K562 (cell line): ENCODE data around the gene EFHC2. TPM values are rescaled to one million over a fixed set of nuclear protein-coding genes. Genes with fewer than 3 reads are reported as not detected.

Source experiments
- CBX5 ChIP-seq: IDR thresholded peaks from 2 replicates; pipeline ENCODE4 v1.6.1; 2014; ENCODE audit warnings: low read depth, borderline replicate concordance
- CCNT2 ChIP-seq: IDR thresholded peaks from 2 replicates; pipeline ENCODE4 v1.6.1; 2011; ENCODE audit warnings: borderline replicate concordance, low read depth, mild to moderate bottlenecking, moderate library complexity, mixed read lengths, low read length; ENCODE audit not compliant: insufficient read length; ENCODE audit errors: extremely low read depth
- DPF2 ChIP-seq: fragments of 450-650 bp; IDR thresholded peaks from 2 replicates; pipeline ENCODE4 v1.6.1; 2016
- EP300 ChIP-seq: IDR thresholded peaks from 2 replicates; pipeline ENCODE4 v1.6.1; 2012; ENCODE audit warnings: low read length, improper control_type of control experiment
- ESRRA ChIP-seq: fragments of 450-650 bp; IDR thresholded peaks from 2 replicates; pipeline ENCODE4 v1.6.1; 2014; ENCODE audit warnings: low read depth, mild to moderate bottlenecking, moderate library complexity, borderline replicate concordance
- ETV5 ChIP-seq: sonication (generic); formaldehyde crosslinking; IDR thresholded peaks from 2 replicates; pipeline ENCODE4 v1.4.0; 2020; ENCODE audit warnings: low read depth, mild to moderate bottlenecking, missing genetic modification reagents
- GMEB1 ChIP-seq: fragments of 250-450 bp; sonication (Bioruptor Pico); IDR thresholded peaks from 2 replicates; pipeline ENCODE4 v1.4.0; 2020; ENCODE audit warnings: mild to moderate bottlenecking
- HDAC2 ChIP-seq: fragments of 450-650 bp; IDR thresholded peaks from 2 replicates; pipeline ENCODE4 v1.6.1; 2016; ENCODE audit warnings: mild to moderate bottlenecking
- HMG20B ChIP-seq: fragments of 250-450 bp; sonication (Bioruptor Pico); IDR thresholded peaks from 2 replicates; pipeline ENCODE4 v1.5.0; 2021; ENCODE audit warnings: mild to moderate bottlenecking
- MED1 ChIP-seq: sonication (generic); formaldehyde crosslinking; IDR thresholded peaks from 2 replicates; pipeline ENCODE4 v1.8.1; 2023; ENCODE audit warnings: missing genetic modification reagents, borderline replicate concordance
- NFRKB ChIP-seq: fragments of 450-650 bp; IDR thresholded peaks from 2 replicates; pipeline ENCODE4 v1.6.1; 2016; ENCODE audit warnings: low read depth
- PATZ1 ChIP-seq: fragments of 250-450 bp; sonication (Bioruptor Pico); IDR thresholded peaks from 2 replicates; pipeline ENCODE4 v1.5.0; 2020; ENCODE audit warnings: mild to moderate bottlenecking, borderline replicate concordance
- RBM39 ChIP-seq: fragments of 200-400 bp; formaldehyde crosslinking; optimal IDR thresholded peaks from 2 replicates; pipeline ENCODE3; 2018; ENCODE audit warnings: low read depth, low read length
- STAT5A ChIP-seq: IDR thresholded peaks from 2 replicates; pipeline ENCODE4 v1.6.1; 2012; ENCODE audit warnings: low read length, inconsistent platforms, borderline replicate concordance
- ZBTB8A ChIP-seq: fragments of 450-650 bp; IDR thresholded peaks from 2 replicates; pipeline ENCODE4 v1.6.1; 2018; ENCODE audit warnings: mild to moderate bottlenecking, moderate library complexity; ENCODE audit not compliant: partially characterized antibody
- ZNF408 ChIP-seq: fragments of 250-450 bp; sonication (Bioruptor Pico); IDR thresholded peaks from 2 replicates; pipeline ENCODE4 v1.4.0; 2020; ENCODE audit warnings: low read depth, mild to moderate bottlenecking, moderate library complexity
- ZNF584 ChIP-seq: fragments of 200-800 bp; sonication (Bioruptor generic); IDR thresholded peaks from 2 replicates; pipeline ENCODE4 v1.6.1; 2016; ENCODE audit warnings: low read depth, mild to moderate bottlenecking, missing genetic modification characterization, missing compliant biosample characterization
- ZNF695 ChIP-seq: fragments of 450-650 bp; formaldehyde crosslinking; IDR thresholded peaks from 2 replicates; pipeline ENCODE4 v1.4.0; 2020; ENCODE audit warnings: mild to moderate bottlenecking, moderate library complexity
- polyA plus RNA-seq, 8 experiments: library from polyadenylated mRNA; depleted of rRNA in 4 of 8; stranded (reverse) in 5 of 8; unstranded in 3 of 8; fragments of >200 nt; fragmentation: Nextera tagmentation in 2 of 8; fragmentation: Illumina TruSeq in 1 of 8; extraction: Ambion mirVana in 2 of 8; extraction: Trizol in 1 of 8; gene quantifications; 2 replicates each; pipeline versions ENCODE4 v1.2.1 to v1.2.3, GENCODE V29; 2011 to 2014; ENCODE audit warnings: inconsistent platforms in 1 of 8, missing spikeins in 1 of 8
- total RNA-seq, 7 experiments: library from RNA; depleted of rRNA in 6 of 7; stranded (reverse); fragments of >200 nt in 6 of 7; fragmentation: Illumina TruSeq in 2 of 7; extraction: Trizol in 2 of 7; gene quantifications; 2 replicates each; pipeline versions ENCODE4 v1.2.1 to v1.2.3, GENCODE V29; 2011 to 2021; ENCODE audit warnings: low replicate concordance in 1 of 7
- TF ChIP-seq, protein P1 (sequence below): sonication (generic); formaldehyde crosslinking; IDR thresholded peaks from 2 replicates; pipeline ENCODE4 v1.8.1; 2022; ENCODE audit warnings: missing genetic modification reagents
- TF ChIP-seq, protein P2 (sequence below): sonication (generic); formaldehyde crosslinking; IDR thresholded peaks from 2 replicates; pipeline ENCODE4 v1.9.0; 2022; ENCODE audit warnings: mild to moderate bottlenecking, missing genetic modification reagents

EFHC2 gene
- total and polyA plus RNA-seq, 9 of the 15 experiments (the other 6 are each of a cell fraction or from before 2014, with no cell fraction given): 1.3 to 8.1 (median 3.0) TPM

DNA sequence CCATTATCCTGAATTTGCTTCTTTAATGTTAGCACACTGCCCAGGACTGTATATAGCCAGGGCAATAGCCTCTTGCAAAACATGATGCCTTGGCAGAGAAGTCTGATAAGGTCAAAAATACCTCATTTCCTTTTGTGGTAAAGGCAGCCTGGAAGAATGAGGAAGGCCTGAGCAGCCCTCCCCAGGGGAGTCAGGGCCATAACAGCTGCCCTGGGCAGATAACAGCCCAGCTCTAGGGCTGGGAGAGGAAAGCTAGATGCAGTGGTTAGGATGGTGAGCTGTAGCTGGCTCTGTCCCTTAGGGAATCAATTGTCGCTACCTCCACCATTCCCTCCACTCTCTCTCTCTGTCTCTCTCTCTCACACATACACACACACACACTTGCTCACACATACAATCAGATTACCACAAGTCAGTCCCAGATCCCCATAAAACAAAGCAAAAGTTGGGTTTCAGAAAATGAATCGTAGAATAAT lies 29.2 kb downstream of the EFHC2 start (continued):
- TF ChIP-seq GMEB1 (CRISPR knock-in tag) (0 out of 2 replicates have a peak, but pooled peaks have one; percentile 23), HMG20B (CRISPR knock-in tag) (no peak), NFRKB (peak; percentile 70), ZNF695 (CRISPR knock-in tag) (no peak), CCNT2 (peak; percentile 89), STAT5A (peak; percentile 86), DPF2 (peak; percentile 98), ZBTB8A (no peak), HDAC2 (peak; percentile 62), CBX5 (0 out of 2 replicates have a peak, but pooled peaks have one; percentile 12), EP300 (peak; percentile 98), MED1 (CRISPR knock-in tag) (no peak), PATZ1 (no peak), ETV5 (CRISPR knock-in tag) (peak; percentile 91), ESRRA (peak; percentile 93; the same call in 1 of the 2 replicates), ZNF408 (CRISPR knock-in tag) (no peak), RBM39 (no peak), ZNF584 (CRISPR knock-in tag) (peak; percentile 45; the same call in 1 of the 2 replicates)
- TF ChIP-seq, protein P1, sequence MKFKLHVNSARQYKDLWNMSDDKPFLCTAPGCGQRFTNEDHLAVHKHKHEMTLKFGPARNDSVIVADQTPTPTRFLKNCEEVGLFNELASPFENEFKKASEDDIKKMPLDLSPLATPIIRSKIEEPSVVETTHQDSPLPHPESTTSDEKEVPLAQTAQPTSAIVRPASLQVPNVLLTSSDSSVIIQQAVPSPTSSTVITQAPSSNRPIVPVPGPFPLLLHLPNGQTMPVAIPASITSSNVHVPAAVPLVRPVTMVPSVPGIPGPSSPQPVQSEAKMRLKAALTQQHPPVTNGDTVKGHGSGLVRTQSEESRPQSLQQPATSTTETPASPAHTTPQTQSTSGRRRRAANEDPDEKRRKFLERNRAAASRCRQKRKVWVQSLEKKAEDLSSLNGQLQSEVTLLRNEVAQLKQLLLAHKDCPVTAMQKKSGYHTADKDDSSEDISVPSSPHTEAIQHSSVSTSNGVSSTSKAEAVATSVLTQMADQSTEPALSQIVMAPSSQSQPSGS (CRISPR knock-in tag): no peak
- TF ChIP-seq, protein P2, sequence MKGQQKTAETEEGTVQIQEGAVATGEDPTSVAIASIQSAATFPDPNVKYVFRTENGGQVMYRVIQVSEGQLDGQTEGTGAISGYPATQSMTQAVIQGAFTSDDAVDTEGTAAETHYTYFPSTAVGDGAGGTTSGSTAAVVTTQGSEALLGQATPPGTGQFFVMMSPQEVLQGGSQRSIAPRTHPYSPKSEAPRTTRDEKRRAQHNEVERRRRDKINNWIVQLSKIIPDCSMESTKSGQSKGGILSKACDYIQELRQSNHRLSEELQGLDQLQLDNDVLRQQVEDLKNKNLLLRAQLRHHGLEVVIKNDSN (CRISPR knock-in tag): no peak
